ENCODE results near the gene AKAP8.

GRCh38 chr19:15404097-15404779, 24.7 kb upstream of the AKAP8 start:
- TF ChIP-seq CTCF (IDR thresholded peaks at IDR 0.05; ENCODE audit: low read depth, low read length) = no peak
- no peak for TF ChIP-seq EZH2phosphoT487 (IDR thresholded peaks at IDR 0.05; ENCODE audit: low read depth)
